KG1 (cell line): ENCODE measurements around the gene KIRREL1.

Experiments used
- DNase-seq: peaks from one replicate; lab custom pipeline; 2025; lab: John Stamatoyannopoulos, UW

Gene KIRREL1

GRCh38 chr1:158035976-158036583, 42.6 kb downstream of the KIRREL1 start:
- DNase-seq: no peak

- DNase-seq: no peak
Observed at GRCh38 chr1:158037008-158037865, 43.8 kb downstream of the KIRREL1 start.

GRCh38 chr1:158037866-158038359, 44.5 kb downstream of the KIRREL1 start:
- no peak for DNase-seq

- DNase-seq: no peak
Observed at GRCh38 chr1:158038793-158039192, 45.3 kb downstream of the KIRREL1 start.

- DNase-seq: no peak
Observed at GRCh38 chr1:158039380-158039779, 45.9 kb downstream of the KIRREL1 start.

- DNase-seq: no peak
Observed at GRCh38 chr1:158040323-158040722, 46.9 kb downstream of the KIRREL1 start.

- DNase-seq: no peak
Observed at GRCh38 chr1:158043232-158043631, 49.8 kb downstream of the KIRREL1 start.

GRCh38 chr1:158045639-158046038, 52.2 kb downstream of the KIRREL1 start:
- DNase-seq: no peak

- DNase-seq: no peak
Observed at GRCh38 chr1:158046715-158047510, 53.5 kb downstream of the KIRREL1 start.

GRCh38 chr1:158048371-158049067, 55.1 kb downstream of the KIRREL1 start:
- no peak for DNase-seq

GRCh38 chr1:158049853-158050252, 56.4 kb downstream of the KIRREL1 start:
- DNase-seq: no peak

- DNase-seq: no peak
Observed at GRCh38 chr1:158053276-158053675, 59.8 kb downstream of the KIRREL1 start.

GRCh38 chr1:158054721-158055120, 61.3 kb downstream of the KIRREL1 start:
- DNase-seq: no peak

- peak; percentile 11 for DNase-seq
Observed at GRCh38 chr1:158055854-158056253, 62.4 kb downstream of the KIRREL1 start.

- no peak for DNase-seq
Observed at GRCh38 chr1:158056498-158056897, 63.1 kb downstream of the KIRREL1 start.

- DNase-seq: no peak
Observed at GRCh38 chr1:158058237-158058985, 65.0 kb downstream of the KIRREL1 start.

- no peak for DNase-seq
Observed at GRCh38 chr1:158059984-158060383, 66.5 kb downstream of the KIRREL1 start.

- no peak for DNase-seq
Observed at GRCh38 chr1:158062174-158062573, 68.7 kb downstream of the KIRREL1 start.

- DNase-seq: no peak
Observed at GRCh38 chr1:158067662-158068061, 74.2 kb downstream of the KIRREL1 start.

- no peak for DNase-seq
Observed at GRCh38 chr1:158068918-158069317, 75.5 kb downstream of the KIRREL1 start.

GRCh38 chr1:158071138-158071537, 77.7 kb downstream of the KIRREL1 start:
- DNase-seq: no peak
